HG03460 (cell line): ENCODE measurements around the gene FAM3C.
"Not testable (repeated sequence)": the region's sequence is repeated elsewhere in the genome, so short reads cannot be mapped to it uniquely, and the experiment has no call there.

ENCODE experiments used
- ATAC-seq: cut with Tn5 transposase; IDR thresholded peaks from one replicate; pipeline ENCODE4 v1.9.1; 2021; ENCODE audit not compliant: unreplicated experiment

FAM3C gene

DNA sequence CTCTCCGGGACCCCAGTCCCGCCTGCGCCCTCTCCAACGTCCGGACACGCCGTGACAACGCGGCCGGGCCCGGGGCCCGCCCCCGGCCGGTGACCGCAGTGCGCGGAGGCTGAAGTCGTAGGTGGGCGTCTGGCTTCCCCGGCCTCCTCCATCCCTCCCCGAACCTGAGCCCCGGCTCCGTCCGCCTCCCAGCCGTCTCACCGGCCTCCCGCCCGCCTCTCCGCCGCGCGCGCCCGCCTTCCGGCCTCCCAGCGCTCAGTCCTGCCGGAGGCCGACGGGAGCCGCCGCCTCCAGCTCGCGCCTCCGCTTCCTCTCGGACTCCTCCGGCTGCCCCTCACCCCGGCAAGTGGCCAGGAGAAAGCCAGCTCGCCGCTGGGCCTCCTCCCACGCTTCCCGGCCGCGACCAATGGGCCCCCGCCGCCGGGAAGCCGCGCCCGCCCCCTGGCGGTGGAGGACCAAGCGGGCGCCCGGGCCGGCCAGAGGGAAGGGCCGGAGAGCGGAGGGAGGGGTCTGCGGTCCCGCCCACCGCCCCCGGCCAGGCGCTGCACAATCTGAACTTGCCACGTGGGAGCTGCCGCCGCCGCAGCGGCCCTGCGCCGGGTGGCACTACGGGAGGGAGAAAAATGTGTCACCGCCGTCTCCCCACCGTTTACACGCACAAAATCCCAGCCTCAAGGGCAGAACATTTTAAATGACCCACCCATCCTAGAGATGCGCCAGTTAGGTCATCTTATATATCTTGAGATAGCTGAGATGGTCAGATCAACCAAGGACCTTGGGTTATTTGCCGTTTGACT, at the start of gene FAM3C:
TSS of gene FAM3C (minus strand) at position 348 of the 797 bp plus-strand sequence. CDS start 13,339 bp downstream, outside the sequence.
- peak; percentile 76 for ATAC-seq

DNA sequence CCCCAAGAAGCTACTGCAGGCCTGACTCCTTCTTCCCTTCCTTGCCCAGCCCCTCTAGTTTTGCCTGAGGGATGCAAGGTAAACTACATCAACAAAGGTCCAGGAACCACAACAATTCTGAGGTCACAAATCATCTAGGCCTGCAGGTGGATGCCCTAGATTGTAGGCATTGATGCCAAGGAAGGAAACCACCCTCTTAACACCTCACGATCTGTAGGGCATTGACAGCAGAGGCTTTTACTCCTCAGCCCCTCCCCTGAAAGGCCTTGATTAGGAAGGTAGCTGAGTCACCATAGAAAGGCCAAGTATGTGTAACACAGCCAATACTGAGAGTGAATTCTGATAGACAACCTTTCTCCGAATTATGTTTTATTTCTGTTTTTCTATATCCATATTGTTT, 46.7 kb upstream of the FAM3C start:
- no peak for ATAC-seq

- no peak for ATAC-seq
Measured at GRCh38 chr7:121440857-121441503, 44.9 kb upstream of the FAM3C start.

DNA sequence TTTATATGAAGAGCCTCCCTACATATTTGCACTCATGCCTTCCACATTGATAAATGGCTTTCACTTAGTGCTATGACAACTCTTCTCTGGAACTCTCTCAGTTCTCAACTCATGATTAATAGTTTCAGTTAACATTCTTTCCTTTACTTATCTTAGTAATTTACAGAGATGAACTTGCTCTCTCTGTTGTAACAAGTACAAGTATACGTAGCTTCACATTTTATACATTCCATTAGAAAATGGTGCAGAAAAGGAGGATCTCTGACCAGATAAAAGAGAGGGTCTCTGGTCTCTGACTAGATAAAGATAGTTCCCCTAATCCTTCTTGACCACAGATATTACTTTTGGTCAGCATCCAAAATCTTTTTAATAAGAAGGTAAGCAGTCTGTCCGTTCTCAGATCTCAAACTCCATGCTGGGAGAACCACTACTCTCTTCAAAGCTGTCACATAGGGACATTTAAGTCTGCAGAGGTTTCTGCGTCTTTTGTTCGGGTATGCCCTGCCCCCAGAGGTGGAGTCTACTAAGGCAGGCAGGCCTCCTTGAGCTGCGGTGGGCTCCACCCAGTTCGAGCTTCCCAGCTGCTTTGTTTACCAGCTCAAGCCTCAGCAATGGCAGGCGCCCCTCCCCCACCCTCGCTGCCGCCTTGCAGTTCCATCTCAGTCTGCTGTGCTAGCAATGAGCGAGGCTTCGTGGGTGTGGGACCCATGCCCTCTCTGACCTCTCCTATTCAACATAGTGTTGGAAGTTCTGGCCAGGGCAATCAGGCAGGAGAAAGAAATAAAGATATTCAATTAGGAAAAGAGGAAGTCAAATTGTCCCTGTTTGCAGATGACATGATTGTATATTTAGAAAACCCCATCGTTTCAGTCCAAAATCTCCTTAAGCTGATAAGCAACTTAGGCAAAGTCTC, 42.2 kb upstream of the FAM3C start:
- ATAC-seq = peak; percentile 37

- no peak for ATAC-seq
Measured at GRCh38 chr7:121437470-121437869, 41.4 kb upstream of the FAM3C start.

DNA sequence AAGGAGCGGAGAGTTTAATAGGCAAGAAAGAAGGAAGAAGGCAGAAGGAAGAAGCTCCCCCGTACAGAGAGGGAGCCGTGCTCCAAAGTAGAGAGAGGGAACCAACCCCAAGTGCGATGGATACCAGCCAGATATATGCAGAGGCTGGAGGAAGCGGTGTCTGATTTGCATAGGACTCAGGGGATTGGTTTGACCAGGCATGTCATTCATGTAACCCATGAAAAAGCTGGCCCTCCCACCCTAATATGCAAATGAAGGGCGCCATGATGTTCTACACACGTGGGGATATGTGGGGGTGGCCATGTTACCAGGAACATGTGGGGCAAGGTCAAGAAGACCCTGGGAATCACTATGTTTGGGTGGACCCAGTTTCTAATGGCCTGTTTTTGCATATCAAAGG, 40.6 kb upstream of the FAM3C start:
- ATAC-seq = no peak

DNA sequence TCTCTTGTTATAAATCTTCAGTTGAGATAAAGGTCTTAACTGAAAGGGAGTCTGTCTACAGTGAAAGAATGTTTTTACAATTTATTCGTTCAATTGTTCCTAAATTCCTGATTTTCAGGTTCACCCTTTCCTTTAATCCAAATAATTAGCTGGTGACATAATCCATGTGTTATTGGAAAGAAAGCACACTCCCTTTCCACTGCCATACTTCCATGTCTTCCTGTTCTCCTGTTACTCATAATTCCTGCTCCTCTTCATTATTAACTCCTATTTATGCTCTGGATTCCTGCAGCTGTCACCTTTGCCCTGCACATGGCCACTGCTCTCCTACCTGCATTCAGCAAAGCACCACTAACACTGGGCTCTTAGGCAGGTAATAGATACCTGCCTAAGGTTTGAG, 40.0 kb upstream of the FAM3C start:
- no peak for ATAC-seq

- no peak for ATAC-seq
Measured at GRCh38 chr7:121433775-121434174, 37.7 kb upstream of the FAM3C start.

DNA sequence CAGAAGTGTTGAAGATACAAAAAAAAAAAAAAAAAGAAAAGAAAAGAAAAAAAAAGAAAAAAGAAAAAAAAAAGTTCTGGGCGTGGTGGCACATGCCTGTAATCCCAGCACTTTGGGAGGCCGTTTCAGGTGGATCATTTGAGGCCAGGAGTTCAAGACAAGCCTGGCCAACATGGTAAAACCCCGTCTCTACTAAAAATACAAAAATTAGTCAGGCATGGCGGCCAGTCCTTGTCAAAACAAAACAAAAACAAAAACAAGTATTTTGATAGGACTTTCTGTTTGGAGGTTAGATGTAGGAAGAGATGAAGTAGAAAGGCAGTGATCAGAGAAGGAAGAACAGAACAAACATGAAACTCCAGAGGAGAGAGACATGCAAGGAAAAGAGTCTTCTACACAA, 36.4 kb upstream of the FAM3C start:
- peak; percentile 66 for ATAC-seq

- ATAC-seq = no peak
Measured at GRCh38 chr7:121431996-121432395, 35.9 kb upstream of the FAM3C start.

GRCh38 chr7:121431389-121431995, 35.4 kb upstream of the FAM3C start:
- ATAC-seq = no peak

DNA sequence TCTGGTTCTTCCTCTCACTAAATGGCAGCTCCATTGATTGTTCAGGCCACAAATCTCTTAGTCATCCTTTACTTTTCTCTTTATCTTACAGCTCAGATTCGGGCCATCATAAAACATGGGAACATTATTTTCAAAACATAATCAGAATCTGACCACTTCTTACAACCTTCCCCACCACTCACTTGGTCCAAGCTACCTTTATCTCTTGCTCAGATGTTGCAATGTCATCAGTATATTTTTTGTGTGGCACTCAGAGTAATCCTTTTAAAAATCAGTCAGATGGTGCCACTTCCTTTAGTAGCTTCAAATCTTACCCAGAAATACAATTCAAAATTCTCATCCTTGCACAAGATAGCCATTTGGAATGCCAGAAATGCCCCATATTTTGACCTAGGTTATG, 34.5 kb upstream of the FAM3C start:
- ATAC-seq = no peak

GRCh38 chr7:121429798-121430197, 33.7 kb upstream of the FAM3C start:
- ATAC-seq = no peak

- ATAC-seq = no peak
Measured at GRCh38 chr7:121428855-121429489, 32.9 kb upstream of the FAM3C start.

- not testable (repeated sequence) for ATAC-seq
Measured at GRCh38 chr7:121421743-121422142, 25.6 kb upstream of the FAM3C start.

- ATAC-seq = no peak
Measured at GRCh38 chr7:121420976-121421375, 24.9 kb upstream of the FAM3C start.

- no peak for ATAC-seq
Measured at GRCh38 chr7:121419201-121420148, 23.4 kb upstream of the FAM3C start.

- no peak for ATAC-seq
Measured at GRCh38 chr7:121416533-121416932, 20.4 kb upstream of the FAM3C start.

DNA sequence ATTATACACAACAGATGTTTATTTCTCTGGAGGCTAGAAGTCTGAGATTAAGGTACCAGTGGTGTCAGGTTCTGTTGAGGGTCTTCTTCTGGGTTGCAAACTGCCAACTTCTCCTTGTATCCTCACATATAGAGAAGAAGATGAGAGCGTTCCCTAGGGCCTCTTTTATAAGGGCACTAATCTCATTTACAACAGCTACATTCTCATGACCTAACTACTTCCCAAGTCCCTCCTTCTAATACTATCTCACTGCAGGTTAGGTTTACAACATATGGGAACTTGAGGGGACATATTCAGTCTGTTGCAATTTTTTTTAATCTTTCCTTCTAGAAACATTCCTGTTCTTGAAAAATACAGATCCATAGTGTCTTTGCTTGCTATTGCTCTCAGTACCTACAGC, 18.3 kb upstream of the FAM3C start:
- ATAC-seq = no peak

- ATAC-seq = no peak
Measured at GRCh38 chr7:121411597-121411979, 15.5 kb upstream of the FAM3C start.
